ENCODE results near the gene ZNF638.

The ZNF638 gene

DNA sequence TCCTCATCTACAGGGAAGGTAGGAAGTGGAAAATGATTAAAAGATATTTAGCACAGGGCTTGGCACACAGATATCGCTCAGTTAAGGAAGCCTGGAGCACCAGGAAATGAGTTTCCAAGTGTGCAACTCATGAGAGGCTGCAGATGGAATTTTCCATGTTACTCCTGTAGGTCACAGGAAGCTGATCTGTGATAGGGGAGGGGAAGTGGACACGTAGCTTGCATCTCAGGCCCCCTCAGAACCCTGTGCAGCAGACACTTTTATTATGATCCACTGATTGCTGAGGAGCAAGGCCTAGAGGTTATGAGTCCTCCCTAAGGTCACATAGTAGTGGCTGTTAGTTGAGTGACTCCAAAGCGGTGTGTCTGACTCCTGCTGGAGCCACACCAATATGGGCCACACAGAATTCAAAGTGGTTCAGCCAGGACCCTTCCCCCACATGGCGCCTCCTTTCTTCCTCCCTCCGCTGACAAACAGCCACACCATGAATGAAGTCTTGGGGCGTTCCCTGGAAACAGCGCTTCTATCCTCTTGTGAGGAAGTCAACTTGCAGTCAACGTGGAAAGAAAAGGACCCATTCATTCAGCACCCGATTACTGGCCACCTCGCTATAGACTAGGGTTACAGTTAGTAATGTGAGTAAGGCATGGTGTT, 143.3 kb downstream of the ZNF638 start:
- DNase-seq = no peak

DNA sequence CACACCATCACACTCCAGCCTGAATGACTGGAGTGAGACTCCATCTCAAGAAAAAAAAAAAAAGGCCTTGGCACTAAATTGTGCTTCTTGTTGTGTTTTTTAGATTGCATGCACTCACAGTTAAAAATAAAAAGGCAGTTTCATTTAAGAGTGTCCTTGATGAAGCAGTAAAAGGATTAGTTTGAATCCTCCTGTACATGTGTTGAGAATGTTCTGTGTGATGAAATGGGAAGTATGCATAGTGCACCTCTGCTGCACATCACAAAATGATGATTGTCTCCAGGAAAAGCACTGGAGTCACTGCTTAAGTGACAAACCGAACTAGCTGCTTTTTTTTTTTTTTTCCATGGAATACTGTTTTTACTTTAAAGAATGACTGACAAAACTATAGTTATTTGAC, 144.9 kb downstream of the ZNF638 start:
- no peak for DNase-seq

DNA sequence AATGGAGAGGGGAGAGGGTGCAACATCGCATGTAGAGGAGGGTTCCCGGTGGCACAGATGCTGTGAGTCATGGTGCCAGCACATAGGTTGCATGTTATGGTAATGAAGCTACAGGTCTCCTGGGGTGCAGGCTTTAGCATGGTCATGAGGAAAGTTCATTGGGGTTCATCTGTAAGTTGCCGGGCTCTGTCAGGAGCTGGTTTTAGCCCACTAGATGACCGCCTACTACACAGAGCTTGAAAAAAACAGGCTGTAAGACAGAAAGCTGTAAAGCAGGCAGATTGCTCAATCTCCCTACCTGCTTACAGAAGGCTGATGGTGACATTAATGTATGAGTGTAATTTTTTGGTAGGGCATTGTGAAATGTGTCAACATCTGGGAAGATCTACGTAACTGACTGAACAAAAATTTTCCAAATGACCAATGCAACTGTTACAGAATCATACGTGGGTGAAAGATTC, 145.7 kb downstream of the ZNF638 start:
- DNase-seq = no peak

DNA sequence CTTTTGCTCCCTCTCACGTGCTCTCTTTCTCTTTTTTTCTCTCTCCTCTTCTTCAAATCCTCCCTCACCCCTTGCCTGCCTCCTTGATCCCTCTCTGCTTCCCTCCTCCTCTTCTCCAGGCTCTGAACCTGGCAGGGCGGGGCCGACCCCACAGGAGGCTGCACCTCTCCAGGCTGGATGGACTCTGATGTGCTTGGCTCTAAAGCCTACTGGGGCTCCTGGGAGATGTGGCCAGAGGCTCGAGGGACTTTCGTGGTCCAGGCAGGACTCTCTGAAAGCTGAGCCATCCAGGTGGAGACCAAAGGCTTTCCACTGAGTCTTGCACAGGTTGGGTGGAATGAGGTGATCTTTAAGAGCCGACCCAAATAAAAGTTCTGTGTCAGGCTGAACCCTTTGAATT, 147.2 kb downstream of the ZNF638 start:
- DNase-seq = no peak

DNA sequence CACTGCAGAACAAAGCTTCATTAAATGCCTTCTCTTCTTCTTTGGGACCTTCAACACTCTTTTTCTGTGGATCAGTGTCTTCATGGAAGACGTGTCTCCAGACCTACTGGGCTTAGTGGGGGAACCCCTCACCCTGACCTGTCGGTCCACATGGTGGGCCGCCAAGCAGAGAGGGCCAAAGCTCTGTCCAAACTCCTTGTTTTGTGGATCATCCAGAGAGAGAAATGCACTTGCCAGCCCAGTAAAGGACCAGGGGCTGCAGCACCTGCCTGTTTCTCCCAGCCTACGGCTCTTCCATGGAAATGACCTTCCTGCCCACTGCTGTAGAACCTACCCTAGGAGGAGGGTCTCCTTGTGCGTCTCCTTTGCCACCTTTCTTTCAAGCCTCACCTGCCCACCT, 147.7 kb downstream of the ZNF638 start:
- DNase-seq = no peak

DNA sequence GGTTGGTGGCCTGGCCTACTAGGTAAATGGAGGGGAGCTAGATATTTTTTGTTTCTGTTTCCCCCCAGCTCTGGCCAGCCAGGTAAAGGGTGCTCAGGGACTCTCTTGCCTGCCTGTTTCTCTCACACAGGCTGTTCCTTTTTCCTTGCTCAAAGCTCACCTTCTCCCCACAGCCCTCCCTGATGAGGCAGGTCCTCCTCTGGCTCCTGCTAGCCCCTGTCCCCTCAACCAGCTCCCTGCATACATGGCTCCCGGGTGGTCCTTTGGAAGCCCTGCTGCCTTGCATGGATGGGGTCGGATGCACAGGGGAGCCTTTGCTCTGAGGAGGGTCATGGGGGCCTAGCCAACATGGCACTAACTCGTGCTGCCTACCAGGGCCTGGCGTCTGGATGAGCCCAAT, 149.5 kb downstream of the ZNF638 start:
- no peak for DNase-seq

DNA sequence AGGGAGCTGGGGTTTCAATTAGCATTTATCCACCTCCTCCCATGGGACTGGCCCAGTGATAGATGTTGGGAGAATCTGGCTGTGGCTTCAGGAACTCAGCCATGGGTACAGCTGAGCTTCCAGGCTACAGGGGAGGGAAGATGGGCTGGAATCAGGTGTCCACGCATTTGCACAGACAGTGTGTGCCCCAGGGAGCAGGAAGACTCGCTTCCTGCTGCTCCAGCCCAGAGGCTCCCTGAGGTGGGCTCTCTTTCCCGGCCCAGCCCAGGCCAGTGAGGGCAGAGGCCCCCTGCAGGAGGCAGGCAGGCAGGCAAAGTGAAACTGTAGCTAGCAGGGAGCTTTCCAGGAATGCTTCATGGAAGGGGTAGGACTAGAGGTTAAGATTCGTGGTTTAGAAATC, 150.5 kb downstream of the ZNF638 start:
- DNase-seq = no peak

DNA sequence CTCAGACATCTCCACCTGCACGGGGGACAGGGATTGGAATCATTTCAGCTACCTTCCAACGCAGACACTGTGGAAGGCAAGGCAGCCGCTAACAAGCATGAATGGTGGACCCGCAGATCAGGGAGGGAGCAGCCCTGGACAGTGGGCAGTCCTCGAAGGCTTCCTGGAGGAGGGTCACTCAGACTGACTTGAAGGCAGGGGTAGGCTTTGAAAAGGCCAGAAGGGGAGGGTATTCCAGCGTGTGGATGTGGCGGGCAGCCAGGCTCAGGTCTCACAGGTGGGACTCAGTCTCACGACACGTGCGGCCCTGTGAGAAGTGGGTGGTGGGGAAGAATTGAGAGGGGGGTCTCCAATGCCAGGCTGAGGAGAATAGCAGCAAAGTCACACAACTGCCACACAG, 151.7 kb downstream of the ZNF638 start:
- DNase-seq = no peak

DNA sequence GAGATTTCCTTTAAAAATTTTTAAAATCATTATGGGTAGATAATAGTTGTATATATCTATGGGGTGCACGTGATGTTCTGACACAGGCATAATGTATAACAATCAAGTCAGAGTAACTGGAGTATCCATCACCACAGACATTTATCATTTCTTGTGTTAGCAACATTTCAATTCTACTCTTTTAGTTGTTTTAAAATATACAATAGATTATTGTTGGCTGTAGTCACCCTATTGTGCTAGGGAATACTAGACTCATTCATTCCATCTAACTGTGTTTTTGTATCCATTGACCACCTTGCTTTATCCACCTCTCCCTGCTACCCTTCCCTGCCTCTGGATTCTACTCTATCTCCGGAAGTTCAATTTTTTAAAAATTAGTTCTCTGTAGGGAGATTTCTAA, 152.8 kb downstream of the ZNF638 start:
- no peak for DNase-seq
